ENCODE results near the gene PACS1. TPM values are rescaled to one million over a fixed set of nuclear protein-coding genes. Genes with fewer than 3 reads are reported as not detected.

Gene PACS1
- total RNA-seq, 1 experiment from 2014 or later: 41.1 TPM

DNA sequence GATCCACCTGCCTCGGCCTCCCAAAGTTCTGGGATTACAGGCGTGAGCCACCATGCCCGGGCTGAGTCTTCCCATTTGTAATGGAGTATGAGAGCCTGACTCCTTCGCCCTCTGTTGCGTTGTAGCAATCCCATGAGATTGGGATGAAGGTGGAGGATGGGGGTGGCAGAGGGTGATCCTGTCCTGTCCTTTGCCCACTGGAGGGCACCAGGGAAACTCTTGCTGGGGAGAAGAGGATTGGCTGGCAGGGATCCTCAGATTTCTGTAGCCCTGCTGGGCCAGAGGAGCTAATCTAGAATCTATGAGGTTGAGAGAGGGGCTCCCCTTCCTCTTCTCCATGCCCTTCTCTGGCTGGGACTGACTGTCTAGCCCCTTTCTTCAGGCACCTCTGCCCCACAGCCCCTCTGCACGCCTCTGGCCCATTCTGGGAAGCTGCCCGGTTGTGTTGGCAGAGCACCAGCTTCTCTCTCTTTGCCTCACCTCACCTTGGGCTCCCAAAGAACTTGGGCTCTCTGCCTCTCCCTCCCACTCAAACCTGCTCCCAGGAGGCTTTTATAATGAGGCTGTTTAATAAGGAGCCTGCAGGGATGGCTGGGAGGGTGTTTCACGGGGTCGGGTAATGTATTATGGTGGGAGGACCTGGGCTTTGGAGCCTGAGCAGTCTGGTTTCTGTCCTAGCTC is 34.3 kb upstream of the PACS1 start:
- no TSS peak for BruUV-seq (replicated peaks)
- ChIA-PET CTCF (interaction anchor here (3.1 kb wide), 1 partner anchor 9 kb away, joined by 14 read pairs; no protein-coding TSS in a partner anchor), POLR2A (no interaction called here)

DNA sequence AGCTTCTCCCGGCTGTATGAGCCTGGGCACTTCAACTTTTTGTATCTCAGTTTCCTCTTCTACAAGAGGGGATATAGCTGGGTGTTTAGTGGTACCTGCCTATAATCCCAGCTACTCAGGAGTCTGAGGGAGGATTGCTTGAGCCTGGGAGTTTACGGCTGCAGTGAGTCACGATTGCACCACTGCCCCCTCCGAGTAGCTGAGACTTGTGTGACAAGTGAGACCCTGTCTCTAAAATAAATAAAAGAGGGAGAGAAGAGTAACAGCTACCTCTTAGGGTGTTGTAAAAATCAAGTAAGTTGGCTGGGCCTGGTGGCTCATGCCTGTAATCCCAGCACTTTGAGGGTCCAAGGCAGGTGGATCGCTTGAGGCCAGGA is 33.8 kb upstream of the PACS1 start:
- BruUV-seq (replicated peaks): no TSS peak
- Histone ChIP-seq H3K27me3 (ENCODE audit: insufficient read depth, low read length) (no peaks in the 10 kb centered on the region), H4K20me1 (ENCODE audit: insufficient read depth) (no peaks in the 10 kb centered on the region), H3K9me2 (ENCODE audit: insufficient read depth) (no peaks in the 10 kb centered on the region), H3K9ac (ENCODE audit: low read length) (no peak overlapping the region), H3K36me3 (ENCODE audit: control insufficient read depth in 1 of 2, insufficient read depth in 2 of 2, low read length in 2 of 2) (no peaks in the 10 kb centered on the region), H2AFZ (ENCODE audit: low read depth, low read length, poor library complexity, severe bottlenecking) (no peak overlapping the region), H3K4me3 (replicated peaks in 1 of 2; ENCODE audit: low read depth in 1 of 2, low read length in 2 of 2) (no peak overlapping the region), H3K9me3 (ENCODE audit: control insufficient read depth in 1 of 2, insufficient read depth in 1 of 2, low read depth in 1 of 2, low read length in 2 of 2) (no peaks in the 10 kb centered on the region), H3K4me2 (ENCODE audit: low read length) (no peak overlapping the region), H3K4me1 (ENCODE audit: control insufficient read depth in 1 of 2, insufficient read depth in 2 of 2, low read length in 2 of 2) (peaks cover 0 to 2% of the 10 kb centered on the region in 2 experiments; a peak in 2 of 4 replicates), H3K27ac (ENCODE audit: low read depth, low read length) (no peak overlapping the region), H3K79me2 (ENCODE audit: insufficient read depth, low read length) (no peaks in the 10 kb centered on the region)
- POLR2A ChIA-PET: interaction anchor here (0.7 kb wide), 1 partner anchor 48 kb away, joined by 4 read pairs; no protein-coding TSS in a partner anchor
- RAD21 ChIA-PET (ENCODE audit: low non-redundant PET in 1 of 2, low total read pairs in 2 of 2, uncharacterized antibody in 2 of 2, unreplicated experiment in 2 of 2): no interaction called here
- intact Hi-C loops (cut with micrococcal nuclease): no loop called here
- ATAC-seq (no peak), DNase-seq (ENCODE audit: low read depth, low spot score) (no peak)
- CTCF ChIA-PET: interaction anchor here (3.1 kb wide), 1 partner anchor 9 kb away, joined by 14 read pairs; no protein-coding TSS in a partner anchor
- TF ChIP-seq, protein P1, sequence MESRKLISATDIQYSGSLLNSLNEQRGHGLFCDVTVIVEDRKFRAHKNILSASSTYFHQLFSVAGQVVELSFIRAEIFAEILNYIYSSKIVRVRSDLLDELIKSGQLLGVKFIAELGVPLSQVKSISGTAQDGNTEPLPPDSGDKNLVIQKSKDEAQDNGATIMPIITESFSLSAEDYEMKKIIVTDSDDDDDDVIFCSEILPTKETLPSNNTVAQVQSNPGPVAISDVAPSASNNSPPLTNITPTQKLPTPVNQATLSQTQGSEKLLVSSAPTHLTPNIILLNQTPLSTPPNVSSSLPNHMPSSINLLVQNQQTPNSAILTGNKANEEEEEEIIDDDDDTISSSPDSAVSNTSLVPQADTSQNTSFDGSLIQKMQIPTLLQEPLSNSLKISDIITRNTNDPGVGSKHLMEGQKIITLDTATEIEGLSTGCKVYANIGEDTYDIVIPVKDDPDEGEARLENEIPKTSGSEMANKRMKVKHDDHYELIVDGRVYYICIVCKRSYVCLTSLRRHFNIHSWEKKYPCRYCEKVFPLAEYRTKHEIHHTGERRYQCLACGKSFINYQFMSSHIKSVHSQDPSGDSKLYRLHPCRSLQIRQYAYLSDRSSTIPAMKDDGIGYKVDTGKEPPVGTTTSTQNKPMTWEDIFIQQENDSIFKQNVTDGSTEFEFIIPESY (IDR thresholded peaks at IDR 0.05; ENCODE audit: extremely low read depth, insufficient replicate concordance, low read length): no peak
- TF ChIP-seq, protein P2, sequence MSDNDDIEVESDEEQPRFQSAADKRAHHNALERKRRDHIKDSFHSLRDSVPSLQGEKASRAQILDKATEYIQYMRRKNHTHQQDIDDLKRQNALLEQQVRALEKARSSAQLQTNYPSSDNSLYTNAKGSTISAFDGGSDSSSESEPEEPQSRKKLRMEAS (IDR thresholded peaks at IDR 0.05): no peak
- TF ChIP-seq POLR2A (IDR thresholded peaks at IDR 0.05; ENCODE audit: borderline replicate concordance, extremely low read depth, insufficient read depth, insufficient read length) (no peak), SP1 (IDR thresholded peaks at IDR 0.05; ENCODE audit: low read depth) (no peak), EGR1 (IDR thresholded peaks at IDR 0.05; ENCODE audit: low read depth) (no peak), ELF1 (IDR thresholded peaks at IDR 0.05; ENCODE audit: borderline replicate concordance, low read depth) (no peak), ZFX (IDR thresholded peaks at IDR 0.05) (no peak), JUND (IDR thresholded peaks at IDR 0.05) (no peak), SIN3A (IDR thresholded peaks at IDR 0.05; ENCODE audit: low read depth) (no peak), FOSL1 (IDR thresholded peaks at IDR 0.05; ENCODE audit: low read depth) (no peak)
- TF ChIP-seq, protein P3, sequence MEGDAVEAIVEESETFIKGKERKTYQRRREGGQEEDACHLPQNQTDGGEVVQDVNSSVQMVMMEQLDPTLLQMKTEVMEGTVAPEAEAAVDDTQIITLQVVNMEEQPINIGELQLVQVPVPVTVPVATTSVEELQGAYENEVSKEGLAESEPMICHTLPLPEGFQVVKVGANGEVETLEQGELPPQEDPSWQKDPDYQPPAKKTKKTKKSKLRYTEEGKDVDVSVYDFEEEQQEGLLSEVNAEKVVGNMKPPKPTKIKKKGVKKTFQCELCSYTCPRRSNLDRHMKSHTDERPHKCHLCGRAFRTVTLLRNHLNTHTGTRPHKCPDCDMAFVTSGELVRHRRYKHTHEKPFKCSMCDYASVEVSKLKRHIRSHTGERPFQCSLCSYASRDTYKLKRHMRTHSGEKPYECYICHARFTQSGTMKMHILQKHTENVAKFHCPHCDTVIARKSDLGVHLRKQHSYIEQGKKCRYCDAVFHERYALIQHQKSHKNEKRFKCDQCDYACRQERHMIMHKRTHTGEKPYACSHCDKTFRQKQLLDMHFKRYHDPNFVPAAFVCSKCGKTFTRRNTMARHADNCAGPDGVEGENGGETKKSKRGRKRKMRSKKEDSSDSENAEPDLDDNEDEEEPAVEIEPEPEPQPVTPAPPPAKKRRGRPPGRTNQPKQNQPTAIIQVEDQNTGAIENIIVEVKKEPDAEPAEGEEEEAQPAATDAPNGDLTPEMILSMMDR (IDR thresholded peaks at IDR 0.05 in 2 of 3, conservative IDR thresholded peaks at IDR 0.05 in 1 of 3; ENCODE audit: borderline replicate concordance in 1 of 3, insufficient read depth in 1 of 3, low read depth in 2 of 3, low read length in 2 of 3): no peak

More for the DNA sequence above, 34.3 kb upstream of the PACS1 start:
- Histone ChIP-seq H3K4me1 (ENCODE audit: control insufficient read depth in 1 of 2, insufficient read depth in 2 of 2, low read length in 2 of 2) (peaks cover 0 to 5% of the 10 kb centered on the region in 2 experiments; a peak in 2 of 4 replicates), H3K27me3 (ENCODE audit: insufficient read depth, low read length) (no peaks in the 10 kb centered on the region), H3K27ac (ENCODE audit: low read depth, low read length) (no peak overlapping the region), H3K79me2 (ENCODE audit: insufficient read depth, low read length) (no peaks in the 10 kb centered on the region), H3K9me3 (ENCODE audit: control insufficient read depth in 1 of 2, insufficient read depth in 1 of 2, low read depth in 1 of 2, low read length in 2 of 2) (no peaks in the 10 kb centered on the region), H2AFZ (ENCODE audit: low read depth, low read length, poor library complexity, severe bottlenecking) (no peak overlapping the region), H3K4me3 (replicated peaks in 1 of 2; ENCODE audit: low read depth in 1 of 2, low read length in 2 of 2) (no peak overlapping the region), H4K20me1 (ENCODE audit: insufficient read depth) (no peaks in the 10 kb centered on the region), H3K9me2 (ENCODE audit: insufficient read depth) (no peaks in the 10 kb centered on the region), H3K9ac (ENCODE audit: low read length) (no peak overlapping the region), H3K4me2 (ENCODE audit: low read length) (no peak overlapping the region), H3K36me3 (ENCODE audit: control insufficient read depth in 1 of 2, insufficient read depth in 2 of 2, low read length in 2 of 2) (no peaks in the 10 kb centered on the region)
- peak; percentile 62; the same call in 1 of the 2 replicates for ATAC-seq
- intact Hi-C loops (cut with micrococcal nuclease): no loop called here
- RAD21 ChIA-PET (ENCODE audit: low non-redundant PET in 1 of 2, low total read pairs in 2 of 2, uncharacterized antibody in 2 of 2, unreplicated experiment in 2 of 2): no interaction called here
- 0 out of 2 replicates have a peak, but pooled peaks have one; percentile 8 for TF ChIP-seq RAD21 (IDR thresholded peaks at IDR 0.05; ENCODE audit: low read depth)
- TF ChIP-seq EZH2 (IDR thresholded peaks at IDR 0.05): no peak
- DNase-seq (ENCODE audit: low read depth, low spot score): no peak

All from HCT116 (cell line).